HT1080 (cell line): ENCODE measurements around the gene PTPMT1. TPM values are rescaled to one million over a fixed set of nuclear protein-coding genes. Genes with fewer than 3 reads are reported as not detected.
A peak's percentile ranks its signal among the peaks of the same experiment; 100 is the strongest.

Experiments
- DNase-seq: peaks from one replicate; pipeline ENCODE4 v3.0.0-alpha.2; 2015; ENCODE audit warnings: low read depth
- total RNA-seq: library from RNA; depleted of rRNA; stranded (reverse); fragments of >200 nt; shearing (Covaris generic); gene quantifications from 2 replicates; pipeline ENCODE4 v1.2.3, GENCODE V29; 2014

Gene PTPMT1
- total RNA-seq, 1 experiment from 2014 or later: 123 TPM

GRCh38 chr11:47578524-47579494 is 13.4 kb downstream of the PTPMT1 start, which contains the start of the genes KBTBD4 and NDUFS3:
Gene KBTBD4, minus strand, starts transcription at chr11:47578970. Its CDS starts 19 bp downstream, at chr11:47578951.
Gene NDUFS3, plus strand, starts transcription at chr11:47579074. Its CDS starts 18 bp downstream, at chr11:47579092.
- peak; percentile 82 for DNase-seq

- no peak for DNase-seq
Measured at GRCh38 chr11:47583844-47584243, 18.4 kb downstream of the PTPMT1 start.

GRCh38 chr11:47586098-47586855 is 20.9 kb downstream of the PTPMT1 start, which contains the start of gene FAM180B:
Gene FAM180B, plus strand, starts transcription at chr11:47586678. Its CDS starts 91 bp downstream, at chr11:47586769.
- DNase-seq: no peak

- DNase-seq: no peak
Measured at GRCh38 chr11:47587039-47587716, 21.8 kb downstream of the PTPMT1 start.

GRCh38 chr11:47587723-47588326 is 22.4 kb downstream of the PTPMT1 start:
- no peak for DNase-seq

GRCh38 chr11:47589118-47589517 is 23.7 kb downstream of the PTPMT1 start:
- DNase-seq: no peak

GRCh38 chr11:47589584-47589976 is 24.2 kb downstream of the PTPMT1 start:
- no peak for DNase-seq

- DNase-seq: no peak
Measured at GRCh38 chr11:47589977-47590861, 24.8 kb downstream of the PTPMT1 start.

GRCh38 chr11:47591764-47592163 is 26.4 kb downstream of the PTPMT1 start:
- peak; percentile 38 for DNase-seq

GRCh38 chr11:47592251-47592650 is 26.9 kb downstream of the PTPMT1 start:
- no peak for DNase-seq

- no peak for DNase-seq
Measured at GRCh38 chr11:47592970-47593369, 27.6 kb downstream of the PTPMT1 start.

- DNase-seq: no peak
Measured at GRCh38 chr11:47593492-47593933, 28.1 kb downstream of the PTPMT1 start.

- DNase-seq: no peak
Measured at GRCh38 chr11:47593934-47594855, 28.8 kb downstream of the PTPMT1 start, which contains the start of gene C1QTNF4. Gene C1QTNF4, minus strand, starts transcription at chr11:47594411. Its CDS starts 3,601 bp downstream, at chr11:47590810.

- DNase-seq: no peak
Measured at GRCh38 chr11:47595029-47595428, 29.6 kb downstream of the PTPMT1 start.

GRCh38 chr11:47595967-47596366 is 30.6 kb downstream of the PTPMT1 start:
- DNase-seq: no peak

GRCh38 chr11:47599902-47600301 is 34.5 kb downstream of the PTPMT1 start:
- no peak for DNase-seq

- DNase-seq: no peak
Measured at GRCh38 chr11:47603295-47603694, 37.9 kb downstream of the PTPMT1 start.

GRCh38 chr11:47605921-47606320 is 40.5 kb downstream of the PTPMT1 start:
- no peak for DNase-seq

GRCh38 chr11:47606731-47607130 is 41.3 kb downstream of the PTPMT1 start:
- no peak for DNase-seq
